Stimulated activated naive CD8-positive, alpha-beta T cell treated with anti-CD3 and anti-CD28 coated beads, Interleukin-15, Interleukin-2, amounts not matched to agents 100 ng/mL and 50 ng/mL, for 24 hours (primary cell): Measurements from ENCODE around the gene MINK1.
"Not testable (repeated sequence)": the region's sequence is repeated elsewhere in the genome, so short reads cannot be mapped to it uniquely, and the experiment has no call there.

ENCODE experiments used
- H3K27ac Mint-ChIP-seq: one replicate; pipeline ENCODE4 v1.8.0; 2021; ENCODE audit warnings: mild to moderate bottlenecking, mixed read lengths
- H3K27me3 Mint-ChIP-seq: one replicate; pipeline ENCODE4 v1.8.0; 2021; ENCODE audit warnings: mixed read lengths
- H3K36me3 Mint-ChIP-seq: one replicate; pipeline ENCODE4 v1.8.0; 2021; ENCODE audit warnings: low read depth, mixed read lengths
- H3K4me1 Mint-ChIP-seq: one replicate; pipeline ENCODE4 v1.8.0; 2021; ENCODE audit warnings: low read depth, mixed read lengths
- H3K4me3 Mint-ChIP-seq: one replicate; pipeline ENCODE4 v1.8.0; 2021; ENCODE audit warnings: mild to moderate bottlenecking, mixed read lengths
- H3K9me3 Mint-ChIP-seq: one replicate; pipeline ENCODE4 v1.8.0; 2021; ENCODE audit warnings: mixed read lengths

Gene MINK1

GRCh38 chr17:4863321-4863720, 30.2 kb downstream of the MINK1 start:
- H3K27me3 Mint-ChIP-seq = no peaks in the 10 kb centered on the region
- H3K27ac Mint-ChIP-seq = no peak overlapping the region
- no peaks in the 10 kb centered on the region for H3K9me3 Mint-ChIP-seq
- H3K4me3 Mint-ChIP-seq = no peak overlapping the region
- peaks cover 3% of the 10 kb centered on the region for H3K4me1 Mint-ChIP-seq
- H3K36me3 Mint-ChIP-seq = peaks cover 4% of the 10 kb centered on the region

DNA sequence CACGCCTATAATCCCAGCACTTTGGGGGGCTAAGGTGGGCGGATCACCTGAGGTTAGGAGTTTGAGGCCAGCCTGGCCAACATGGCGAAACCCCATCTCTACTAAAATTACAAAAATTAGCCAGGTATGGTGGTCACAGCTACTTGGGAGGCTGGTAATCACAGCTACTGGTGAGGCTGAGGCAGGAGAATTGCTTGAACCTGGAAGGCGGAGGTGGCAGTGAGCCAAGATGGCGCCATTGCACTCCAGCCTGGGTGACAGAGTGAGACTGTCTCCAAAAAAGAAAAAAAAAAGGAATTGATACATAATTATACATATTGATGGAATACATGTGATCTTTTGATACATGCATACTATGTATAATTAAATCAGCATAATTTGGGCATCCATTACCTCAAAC, 34.4 kb downstream of the MINK1 start:
- H3K27me3 Mint-ChIP-seq, H3K4me3 Mint-ChIP-seq, H3K27ac Mint-ChIP-seq, H3K9me3 Mint-ChIP-seq, H3K4me1 Mint-ChIP-seq, H3K36me3 Mint-ChIP-seq: not testable (repeated sequence)

- H3K9me3 Mint-ChIP-seq, H3K4me1 Mint-ChIP-seq, H3K4me3 Mint-ChIP-seq, H3K27me3 Mint-ChIP-seq, H3K27ac Mint-ChIP-seq: not testable (repeated sequence)
- H3K36me3 Mint-ChIP-seq = peaks cover 11% of the 10 kb centered on the region
Measured at GRCh38 chr17:4869058-4869998, 36.2 kb downstream of the MINK1 start.

DNA sequence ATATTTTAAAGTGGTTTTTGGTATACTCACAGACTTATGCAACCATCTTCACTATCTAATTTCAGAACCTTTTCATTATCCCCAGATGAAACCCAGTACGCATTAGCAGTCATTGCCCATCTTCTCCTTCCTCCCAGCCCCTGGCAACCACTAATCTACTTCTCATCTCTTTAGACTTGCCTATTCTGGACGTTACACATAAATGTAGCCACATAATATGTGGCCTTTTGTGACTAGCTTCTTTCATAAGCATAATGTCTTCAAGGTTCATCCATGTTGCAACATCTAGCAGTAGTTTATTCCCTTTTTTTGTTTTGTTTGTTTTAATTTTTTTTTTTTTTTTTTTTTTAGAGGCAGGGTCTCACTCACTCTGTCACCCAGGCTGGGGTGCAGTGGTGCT, 37.7 kb downstream of the MINK1 start:
- H3K9me3 Mint-ChIP-seq = no peaks in the 10 kb centered on the region
- no peaks in the 10 kb centered on the region for H3K4me1 Mint-ChIP-seq
- no peak overlapping the region for H3K4me3 Mint-ChIP-seq
- H3K27ac Mint-ChIP-seq = no peak overlapping the region
- peaks cover 11% of the 10 kb centered on the region for H3K36me3 Mint-ChIP-seq
- H3K27me3 Mint-ChIP-seq = no peaks in the 10 kb centered on the region

DNA sequence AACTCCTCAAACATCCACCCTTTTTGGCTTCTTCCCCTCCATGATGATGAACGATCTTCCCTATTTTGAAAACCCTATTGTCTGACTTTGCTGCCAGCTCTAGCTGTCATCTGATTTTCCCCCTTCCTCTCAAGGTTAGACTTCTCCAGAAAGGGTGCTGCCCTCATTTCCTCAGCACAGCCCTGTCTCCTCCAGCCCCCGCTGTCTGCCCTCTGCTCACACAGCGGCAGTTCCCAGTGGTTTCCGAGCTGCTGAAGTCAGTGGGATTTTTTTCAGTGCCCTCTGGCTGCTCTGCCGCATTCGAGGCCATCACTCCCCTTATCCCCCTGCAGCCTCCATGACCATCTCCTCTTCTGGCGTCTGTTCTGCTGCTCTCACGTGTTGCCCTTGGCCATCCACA, 39.6 kb downstream of the MINK1 start:
- Mint-ChIP-seq H3K9me3 (no peaks in the 10 kb centered on the region), H3K36me3 (peaks cover 11% of the 10 kb centered on the region), H3K27ac (no peak overlapping the region), H3K4me1 (no peaks in the 10 kb centered on the region), H3K4me3 (no peak overlapping the region), H3K27me3 (no peaks in the 10 kb centered on the region)

- Mint-ChIP-seq H3K27me3 (no peaks in the 10 kb centered on the region), H3K27ac (no peak overlapping the region), H3K9me3 (no peaks in the 10 kb centered on the region), H3K4me1 (no peaks in the 10 kb centered on the region), H3K36me3 (peaks cover 12% of the 10 kb centered on the region), H3K4me3 (no peak overlapping the region)
Measured at GRCh38 chr17:4877089-4877488, 43.9 kb downstream of the MINK1 start.

GRCh38 chr17:4879601-4880000, 46.5 kb downstream of the MINK1 start:
- H3K27me3 Mint-ChIP-seq = no peaks in the 10 kb centered on the region
- peaks cover 5% of the 10 kb centered on the region for H3K36me3 Mint-ChIP-seq
- H3K9me3 Mint-ChIP-seq = no peaks in the 10 kb centered on the region
- no peaks in the 10 kb centered on the region for H3K4me1 Mint-ChIP-seq
- H3K27ac Mint-ChIP-seq = no peak overlapping the region
- no peak overlapping the region for H3K4me3 Mint-ChIP-seq

DNA sequence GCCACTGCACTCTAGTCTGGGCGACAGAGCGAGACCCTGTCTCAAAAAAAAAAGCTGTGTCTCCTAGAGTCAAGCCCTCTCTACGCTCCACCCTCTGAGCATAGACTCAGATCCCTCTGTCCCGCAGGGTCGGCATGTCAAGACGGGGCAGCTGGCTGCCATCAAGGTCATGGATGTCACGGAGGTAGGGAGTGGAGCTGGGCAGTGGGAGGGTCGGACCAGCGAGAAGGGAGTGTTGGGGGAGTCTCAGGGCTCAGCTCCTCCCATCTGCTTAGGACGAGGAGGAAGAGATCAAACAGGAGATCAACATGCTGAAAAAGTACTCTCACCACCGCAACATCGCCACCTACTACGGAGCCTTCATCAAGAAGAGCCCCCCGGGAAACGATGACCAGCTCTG, 47.7 kb downstream of the MINK1 start:
- no peak overlapping the region for H3K4me3 Mint-ChIP-seq
- no peaks in the 10 kb centered on the region for H3K4me1 Mint-ChIP-seq
- no peaks in the 10 kb centered on the region for H3K27me3 Mint-ChIP-seq
- H3K27ac Mint-ChIP-seq = no peak overlapping the region
- peaks cover 5% of the 10 kb centered on the region for H3K36me3 Mint-ChIP-seq
- H3K9me3 Mint-ChIP-seq = no peaks in the 10 kb centered on the region

GRCh38 chr17:4881761-4882555, 48.8 kb downstream of the MINK1 start:
- H3K9me3 Mint-ChIP-seq = no peaks in the 10 kb centered on the region
- H3K36me3 Mint-ChIP-seq = peaks cover 10% of the 10 kb centered on the region
- no peak overlapping the region for H3K27ac Mint-ChIP-seq

DNA sequence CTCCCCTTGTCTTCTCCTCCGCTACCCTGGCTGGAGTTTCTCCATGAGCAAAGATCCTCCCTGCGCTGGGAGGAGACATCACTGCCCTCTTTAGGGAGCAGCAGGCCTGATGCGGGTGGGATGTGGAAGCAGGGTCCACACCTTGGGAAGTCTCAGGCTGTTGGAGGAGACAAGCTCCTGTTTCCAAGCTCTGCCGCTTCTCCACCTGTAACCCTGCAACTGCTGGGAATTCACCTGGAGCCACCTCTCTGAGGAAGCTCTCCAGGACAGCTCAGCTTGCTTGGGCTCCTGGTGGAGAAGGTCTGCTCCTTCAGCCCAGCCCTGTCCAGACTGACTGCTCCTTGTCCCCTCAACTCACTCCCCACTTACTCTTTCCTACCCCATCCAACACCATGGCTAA, 51.3 kb downstream of the MINK1 start:
- Mint-ChIP-seq H3K4me3 (no peak overlapping the region), H3K27me3 (no peaks in the 10 kb centered on the region), H3K27ac (no peak overlapping the region), H3K36me3 (peaks cover 14% of the 10 kb centered on the region), H3K9me3 (no peaks in the 10 kb centered on the region), H3K4me1 (no peaks in the 10 kb centered on the region)

More at GRCh38 chr17:4881761-4882555, 48.8 kb downstream of the MINK1 start:
- Mint-ChIP-seq H3K27me3 (no peaks in the 10 kb centered on the region), H3K4me1 (no peaks in the 10 kb centered on the region), H3K4me3 (no peak overlapping the region)

DNA sequence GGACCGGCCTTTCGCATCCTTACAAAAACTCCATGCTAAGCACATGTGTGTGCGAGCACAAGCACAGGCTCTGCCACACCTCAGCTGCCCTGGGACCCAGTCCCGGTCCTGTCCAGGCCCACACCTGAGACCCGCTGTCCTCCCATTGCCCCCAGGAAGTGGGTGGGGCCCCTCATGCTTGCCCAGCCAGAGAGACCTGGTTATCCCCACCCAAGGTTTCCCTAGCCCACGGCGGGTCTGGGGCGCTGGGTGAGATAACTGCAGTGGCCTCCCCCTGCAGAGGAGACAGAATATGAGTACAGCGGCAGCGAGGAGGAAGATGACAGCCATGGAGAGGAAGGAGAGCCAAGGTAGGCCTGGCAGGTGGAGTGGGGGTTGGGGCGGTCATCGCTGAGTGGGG, 53.7 kb downstream of the MINK1 start:
- Mint-ChIP-seq H3K36me3 (peaks cover 14% of the 10 kb centered on the region), H3K27me3 (no peaks in the 10 kb centered on the region), H3K4me3 (no peak overlapping the region), H3K27ac (no peak overlapping the region), H3K9me3 (no peaks in the 10 kb centered on the region), H3K4me1 (no peaks in the 10 kb centered on the region)

DNA sequence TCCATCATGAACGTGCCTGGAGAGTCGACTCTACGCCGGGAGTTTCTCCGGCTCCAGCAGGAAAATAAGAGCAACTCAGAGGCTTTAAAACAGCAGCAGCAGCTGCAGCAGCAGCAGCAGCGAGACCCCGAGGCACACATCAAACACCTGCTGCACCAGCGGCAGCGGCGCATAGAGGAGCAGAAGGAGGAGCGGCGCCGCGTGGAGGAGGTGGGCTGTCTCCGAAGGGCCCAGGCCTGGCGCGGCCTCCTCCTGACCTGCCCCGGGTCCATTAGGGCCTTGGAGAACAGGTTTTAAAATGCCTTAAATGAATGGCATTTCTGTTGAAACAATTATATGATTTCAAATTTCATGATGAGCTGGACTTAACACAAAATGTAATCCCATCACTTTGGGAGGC, 54.4 kb downstream of the MINK1 start:
- no peaks in the 10 kb centered on the region for H3K4me1 Mint-ChIP-seq

GRCh38 chr17:4891411-4892410, 58.6 kb downstream of the MINK1 start:
- Mint-ChIP-seq H3K9me3 (no peaks in the 10 kb centered on the region), H3K4me1 (no peaks in the 10 kb centered on the region), H3K27me3 (no peaks in the 10 kb centered on the region), H3K4me3 (no peak overlapping the region), H3K36me3 (peaks cover 27% of the 10 kb centered on the region), H3K27ac (no peak overlapping the region)

More for the DNA sequence above, 54.4 kb downstream of the MINK1 start:
- Mint-ChIP-seq H3K36me3 (peaks cover 17% of the 10 kb centered on the region), H3K27me3 (no peaks in the 10 kb centered on the region), H3K9me3 (no peaks in the 10 kb centered on the region), H3K4me3 (no peak overlapping the region), H3K27ac (no peak overlapping the region)

GRCh38 chr17:4892499-4893221, 59.5 kb downstream of the MINK1 start:
- no peaks in the 10 kb centered on the region for H3K9me3 Mint-ChIP-seq
- no peak overlapping the region for H3K27ac Mint-ChIP-seq
- H3K36me3 Mint-ChIP-seq = peaks cover 21% of the 10 kb centered on the region
- no peak overlapping the region for H3K4me3 Mint-ChIP-seq
- no peaks in the 10 kb centered on the region for H3K27me3 Mint-ChIP-seq
- H3K4me1 Mint-ChIP-seq = no peaks in the 10 kb centered on the region
